Kidney (tissue), 22 donors: ENCODE results near the gene GPATCH4. TPM values are rescaled to one million over a fixed set of nuclear protein-coding genes. Genes with fewer than 3 reads are reported as not detected.

Source experiments
- DNase-seq, 5 donors: peaks; one replicate each; pipeline ENCODE4 v3.0.0-alpha.2; 2013 to 2020
- FAIRE-seq: peaks from 2 replicates; lab custom pipeline; 2012; peaks lifted over from hg19 to GRCh38; lab: Jason Lieb, UNC
- H3K27ac ChIP-seq, 2 donors: one replicate each; pipeline ENCODE4 v1.7.0; 2013; ENCODE audit warnings: low read depth in 2 of 2, low read length in 2 of 2, inconsistent platforms in 1 of 2
- H3K27me3 ChIP-seq: one replicate; pipeline ENCODE4 v1.7.1; 2013; ENCODE audit warnings: low read length, inconsistent platforms; ENCODE audit not compliant: control insufficient read depth, insufficient read depth
- H3K36me3 ChIP-seq, 3 donors: one replicate each; pipeline versions ENCODE4 v1.7.0 to v1.7.1; 2013; ENCODE audit warnings: low read length in 3 of 3, control low read depth in 1 of 3, inconsistent platforms in 1 of 3; ENCODE audit not compliant: insufficient read depth in 3 of 3, control insufficient read depth in 2 of 3
- H3K4me1 ChIP-seq, 3 donors: one replicate each; pipeline versions ENCODE4 v1.7.0 to v1.7.1; 2013; ENCODE audit warnings: low read length in 3 of 3, inconsistent platforms in 1 of 3, low read depth in 1 of 3; ENCODE audit not compliant: control insufficient read depth in 2 of 3, insufficient read depth in 2 of 3
- H3K4me3 ChIP-seq, 3 donors: one replicate each; pipeline versions ENCODE4 v1.7.0 to v1.8.1; 2013; ENCODE audit warnings: low read length in 3 of 3, control low read depth in 1 of 3, inconsistent platforms in 1 of 3
- H3K9ac ChIP-seq, 3 donors: one replicate each; pipeline versions ENCODE4 v1.7.0 to v1.7.1; 2013; ENCODE audit warnings: low read length in 3 of 3, control low read depth in 1 of 3, inconsistent platforms in 1 of 3
- H3K9me3 ChIP-seq, 3 donors: one replicate each; pipeline versions ENCODE4 v1.7.0 to v1.7.1; 2013; ENCODE audit warnings: low read length in 3 of 3, control low read depth in 1 of 3, inconsistent platforms in 1 of 3; ENCODE audit not compliant: control insufficient read depth in 2 of 3, insufficient read depth in 1 of 3
- CTCF ChIP-seq: IDR thresholded peaks from 3 replicates; pipeline ENCODE4 v1.5.1; 2012; ENCODE audit warnings: mild to moderate bottlenecking, moderate library complexity, borderline replicate concordance; ENCODE audit not compliant: insufficient read depth; ENCODE audit errors: extremely low read depth
- intact Hi-C: fragments of 100-400 bp; cut with DNase I; formaldehyde crosslinking; loops from one replicate; pipeline ENCODE4 v1.11.1; 2022
- long read RNA-seq, 10 donors: library from polyadenylated mRNA in 1 of 10; unstranded in 1 of 10; transcript quantifications; one replicate each; pipeline ENCODE4 v2.0.0 and lab custom pipeline, GENCODE V29; 2021 to 2026
- polyA plus RNA-seq: library from polyadenylated mRNA; stranded (reverse); fragments of 350-450 nt; fragmentation: Illumina TruSeq; extraction: RNeasy Lipid Tissue Mini Kit (QIAGEN cat#74804); gene quantifications from one replicate; pipeline ENCODE4 v1.2.3, GENCODE V29; 2014; ENCODE audit warnings: low read depth, low replicate concordance; ENCODE audit not compliant: insufficient read depth
- total RNA-seq: library from RNA; stranded (reverse); fragmentation: NEBNext Ultra II Directional; extraction: Animal tissue kit (Norgen Biotek cat#: 25700); gene quantifications from one replicate; pipeline ENCODE4 v1.2.1, GENCODE V29; 2021
- donor health status: control.
- donor health status: control.
- donor health status: control.
- donor health status: control.
- donor health status: control.
- donor health status: DM: yes; HTN: yes; CAD: no.
- donor health status: Normal renal cell carcinoma (clear cell type).

GPATCH4 gene
- total RNA-seq = 24.0 TPM
- polyA plus RNA-seq = 26.2 TPM
- long read RNA-seq, donor 1, partial matches to known transcripts = 21 of 28 reads
- long read RNA-seq, donor 1, other reads (novel, unspliced or antisense) = 0 of 28 reads
- long read RNA-seq, donor 2, transcript GPATCH4-201 (8 exons, 1,972 nt) = major isoform, 6 of 8 reads
- long read RNA-seq, donor 2, partial matches to known transcripts = 0 of 8 reads
- long read RNA-seq, donor 2, other reads (novel, unspliced or antisense) = 0 of 8 reads
- long read RNA-seq, donor 3, transcript GPATCH4-201 (8 exons, 1,972 nt) = major isoform, 7 of 9 reads
- long read RNA-seq, donor 3, partial matches to known transcripts = 0 of 9 reads
- long read RNA-seq, donor 3, other reads (novel, unspliced or antisense) = 0 of 9 reads
- long read RNA-seq, donor 4, transcript GPATCH4-201 (8 exons, 1,972 nt) = major isoform, 7 of 7 reads
- long read RNA-seq, donor 4, partial matches to known transcripts = 0 of 7 reads
- long read RNA-seq, donor 4, other reads (novel, unspliced or antisense) = 0 of 7 reads
- long read RNA-seq, donor 5, partial matches to known transcripts = 0 of 1 reads
- long read RNA-seq, donor 5, other reads (novel, unspliced or antisense) = 0 of 1 reads
- long read RNA-seq, donor 6, transcript GPATCH4-201 (8 exons, 1,972 nt) = major isoform, 11 of 19 reads
- long read RNA-seq, donor 6, partial matches to known transcripts = 7 of 19 reads
- long read RNA-seq, donor 6, other reads (novel, unspliced or antisense) = 0 of 19 reads
- long read RNA-seq, donor 7, transcript GPATCH4-201 (8 exons, 1,972 nt) = major isoform, 16 of 25 reads
- long read RNA-seq, donor 7, partial matches to known transcripts = 0 of 25 reads
- long read RNA-seq, donor 7, other reads (novel, unspliced or antisense) = 7 of 25 reads
- long read RNA-seq, donor 8, transcript GPATCH4-201 (8 exons, 1,972 nt) = major isoform, 5 of 11 reads
- long read RNA-seq, donor 8, partial matches to known transcripts = 5 of 11 reads
- long read RNA-seq, donor 8, other reads (novel, unspliced or antisense) = 0 of 11 reads
- long read RNA-seq, donor 9, partial matches to known transcripts = 0 of 1 reads
- long read RNA-seq, donor 9, other reads (novel, unspliced or antisense) = 0 of 1 reads
- long read RNA-seq, donor 10, transcript GPATCH4-201 (8 exons, 1,972 nt) = major isoform, 7 of 10 reads
- long read RNA-seq, donor 10, partial matches to known transcripts = 0 of 10 reads
- long read RNA-seq, donor 10, other reads (novel, unspliced or antisense) = 0 of 10 reads

DNA sequence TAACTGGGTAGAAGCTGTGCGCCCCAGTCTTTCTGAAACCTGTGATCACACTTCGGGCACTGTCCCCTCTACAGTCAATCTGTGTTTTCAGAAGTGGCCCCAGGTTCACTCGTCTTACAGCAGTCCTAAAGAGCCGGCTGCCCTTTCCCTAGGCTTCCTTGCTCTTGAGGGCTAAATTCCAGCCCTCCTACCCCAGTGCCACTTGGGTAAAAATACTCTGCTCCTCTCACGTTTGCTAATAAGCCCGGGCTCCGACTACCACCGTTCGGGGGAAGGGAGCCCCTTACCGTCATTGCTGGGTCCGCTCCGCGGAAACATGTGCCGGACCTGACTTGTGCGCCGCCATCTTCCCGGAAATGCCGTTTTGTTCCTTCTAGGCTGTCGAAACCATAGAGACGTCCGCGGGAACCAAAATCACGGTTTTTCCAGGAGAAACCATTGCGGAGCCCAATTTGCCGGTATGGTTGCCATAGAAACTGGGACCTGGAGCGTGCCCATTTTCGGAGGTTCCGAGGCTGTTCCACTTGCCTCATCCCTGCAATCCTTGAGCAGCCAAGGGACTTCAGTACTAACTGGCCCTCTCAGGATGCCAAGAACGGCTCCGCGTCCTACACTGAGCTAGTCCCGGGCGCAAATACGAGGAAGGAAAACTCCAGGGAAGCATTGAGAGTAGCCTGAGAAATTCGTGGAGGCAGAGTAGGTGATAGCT is at the start of gene GPATCH4:
GPATCH4 (minus strand) TSS at position 358 of the 709 bp plus-strand sequence.
- peak within 1 kb of the TSS; percentile 71 to 78 for H3K27ac ChIP-seq
- intact Hi-C loops = no loop called here

DNA sequence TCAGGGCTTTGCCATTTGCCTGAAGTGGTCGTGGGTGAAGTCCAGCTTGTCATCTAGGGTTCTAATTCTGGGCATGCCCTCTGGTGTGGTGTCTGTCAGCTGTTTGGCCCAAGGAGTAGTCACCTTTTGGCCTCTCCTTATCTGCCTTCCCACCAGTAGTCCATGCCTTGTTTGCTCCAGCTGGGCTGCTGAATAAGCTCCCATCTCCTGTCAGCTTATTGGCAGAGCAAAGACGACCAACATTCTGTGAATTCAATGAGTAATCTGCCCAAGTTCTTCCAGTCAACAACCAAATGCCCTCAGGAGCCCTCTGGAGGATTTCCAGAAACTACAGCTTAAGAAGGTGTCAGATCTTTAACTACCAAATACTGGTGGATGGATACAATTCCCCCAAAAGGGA is 47.7 kb upstream of the GPATCH4 start:
- no peak for TF ChIP-seq CTCF
- Histone ChIP-seq H3K9me3 (no peaks in the 10 kb centered on the region), H3K4me3 (no peak overlapping the region), H3K36me3 (no peaks in the 10 kb centered on the region), H3K27me3 (peaks cover 40% of the 10 kb centered on the region), H3K4me1 (no peaks in the 10 kb centered on the region), H3K9ac (no peak overlapping the region), H3K27ac (no peak overlapping the region)
- FAIRE-seq (no peak), DNase-seq (no peak)
- intact Hi-C loops = no loop called here

More for the DNA sequence above, at the start of gene GPATCH4:
- H3K9me3 ChIP-seq = no peaks in the 10 kb centered on the region
- DNase-seq (peak; percentile 84 to 93 (median 91)), FAIRE-seq (no peak)
- H3K36me3 ChIP-seq = peaks cover 6 to 16% (median 7%) of the 10 kb centered on the region in 3 donors
- no peak for TF ChIP-seq CTCF
- H3K9ac ChIP-seq = peak within 1 kb of the TSS; percentile 66 to 89 (median 86)
- H3K4me1 ChIP-seq = peaks cover 0 to 8% (median 6%) of the 10 kb centered on the region in 3 donors
- H3K27me3 ChIP-seq = no peaks in the 10 kb centered on the region
- H3K4me3 ChIP-seq = peak within 1 kb of the TSS; percentile 89 to 98 (median 97)

- intact Hi-C loops = no loop called here
- TF ChIP-seq CTCF = no peak
- H3K4me1 ChIP-seq = no peaks in the 10 kb centered on the region
- H3K27me3 ChIP-seq = peaks cover 35% of the 10 kb centered on the region
- no peak for FAIRE-seq
- no peak overlapping the region for H3K9ac ChIP-seq
- H3K36me3 ChIP-seq = no peaks in the 10 kb centered on the region
- H3K27ac ChIP-seq = no peak overlapping the region
- no peak overlapping the region for H3K4me3 ChIP-seq
- peak in 1 of 5 donors; percentile 67 for DNase-seq
- H3K9me3 ChIP-seq = no peaks in the 10 kb centered on the region
Measured at GRCh38 chr1:156648496-156648895, 47.2 kb upstream of the GPATCH4 start.
